Measurements from ENCODE around the gene PTPRU. TPM values are rescaled to one million over a fixed set of nuclear protein-coding genes. Genes with fewer than 3 reads are reported as not detected.
"Not testable (repeated sequence)": the region's sequence is repeated elsewhere in the genome, so short reads cannot be mapped to it uniquely, and the experiment has no call there.

Gene PTPRU
- total RNA-seq, 1 donor from 2014 or later, result 17.7 TPM

DNA sequence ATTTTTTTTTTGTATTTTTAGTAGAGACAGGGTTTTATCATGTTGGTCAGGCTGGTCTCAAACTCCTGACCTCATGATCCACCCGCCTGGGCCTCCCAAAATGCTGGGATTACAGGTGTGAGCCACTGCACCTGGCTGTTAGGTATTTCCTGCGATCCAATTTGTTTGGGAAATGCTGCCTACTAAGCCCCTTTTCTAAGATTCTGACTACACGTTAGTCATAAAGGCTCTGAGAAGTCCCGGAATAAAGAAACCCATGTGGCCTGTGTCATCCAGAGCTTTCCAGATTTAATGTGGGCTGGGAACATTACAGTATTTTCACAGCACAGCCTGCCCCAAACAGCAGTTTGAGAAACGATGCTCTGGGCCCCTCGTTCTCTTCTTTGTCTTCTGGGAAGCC lies 14.1 kb upstream of the PTPRU start:
- DNase-seq (ENCODE audit: low spot score), result not testable (repeated sequence)

DNA sequence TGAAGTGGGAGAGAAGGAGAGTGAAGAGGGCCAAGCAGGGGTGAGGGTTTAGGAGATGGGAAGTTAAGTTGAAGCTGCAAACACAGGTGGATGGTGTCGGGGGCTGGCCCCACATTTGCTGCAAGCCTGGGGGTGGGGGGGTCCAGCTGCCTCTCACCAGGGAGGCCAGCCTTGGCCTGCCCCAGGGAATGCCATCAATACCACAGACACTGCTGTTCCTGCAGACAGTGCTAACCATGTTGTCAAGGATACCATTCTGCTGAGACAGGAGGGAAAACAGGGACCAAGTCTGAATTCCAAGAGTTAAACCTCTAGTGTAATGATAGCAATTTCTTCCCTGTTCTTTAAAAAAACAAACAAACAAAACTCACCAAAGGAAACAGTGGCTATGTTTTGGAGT lies 13.6 kb upstream of the PTPRU start:
- no peak for DNase-seq (ENCODE audit: low spot score)

DNA sequence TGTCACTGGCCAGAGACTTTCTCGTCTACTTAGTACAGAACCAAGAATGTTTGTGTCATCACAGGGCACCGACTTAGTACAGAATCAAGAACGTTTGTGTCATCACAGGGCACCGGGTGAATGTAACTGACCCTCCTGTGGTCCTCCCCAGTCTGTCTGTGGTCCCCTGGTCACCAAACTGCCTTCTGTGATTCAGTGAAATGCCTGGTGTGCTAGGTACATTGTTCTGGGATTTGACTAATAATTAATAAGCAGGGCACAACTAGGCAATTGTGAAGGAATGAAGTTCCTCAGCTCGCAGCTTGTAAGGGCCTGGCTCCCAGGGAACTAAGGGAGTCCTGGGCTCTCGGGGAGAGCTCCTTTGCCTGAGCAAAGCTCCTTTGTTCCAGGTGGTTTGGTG lies 12.8 kb upstream of the PTPRU start:
- DNase-seq (ENCODE audit: low spot score), result no peak

DNA sequence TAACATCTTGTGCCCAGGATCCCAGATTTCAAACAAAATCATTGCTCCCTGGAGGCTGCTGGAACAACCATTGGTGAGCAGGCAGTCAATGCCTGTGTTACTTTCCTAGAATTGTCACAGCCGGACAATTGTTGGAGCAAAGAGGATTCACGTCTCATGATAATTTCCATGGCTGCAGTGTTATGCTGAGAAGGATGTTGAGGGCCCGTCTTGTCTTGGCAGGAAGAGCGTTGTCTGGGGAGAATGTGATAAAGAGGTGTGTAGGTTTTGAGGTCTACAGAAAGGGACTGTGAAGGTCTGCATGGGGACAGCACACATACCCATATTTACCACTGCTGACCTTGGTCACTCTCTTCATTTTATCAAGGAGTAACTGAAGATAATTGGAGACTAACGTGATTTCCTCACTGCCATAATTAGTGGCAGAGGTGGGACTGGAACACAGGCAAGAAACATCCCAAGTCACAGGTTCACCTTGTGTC lies 11.9 kb upstream of the PTPRU start:
- no peak for DNase-seq (ENCODE audit: low spot score)

- DNase-seq (ENCODE audit: low spot score), result no peak
These were observed 11.0 kb upstream of the PTPRU start for GRCh38 chr1:29225361-29225760.

- no peak for DNase-seq (ENCODE audit: low spot score)
These were observed 8.8 kb upstream of the PTPRU start for GRCh38 chr1:29227511-29227910.

DNA sequence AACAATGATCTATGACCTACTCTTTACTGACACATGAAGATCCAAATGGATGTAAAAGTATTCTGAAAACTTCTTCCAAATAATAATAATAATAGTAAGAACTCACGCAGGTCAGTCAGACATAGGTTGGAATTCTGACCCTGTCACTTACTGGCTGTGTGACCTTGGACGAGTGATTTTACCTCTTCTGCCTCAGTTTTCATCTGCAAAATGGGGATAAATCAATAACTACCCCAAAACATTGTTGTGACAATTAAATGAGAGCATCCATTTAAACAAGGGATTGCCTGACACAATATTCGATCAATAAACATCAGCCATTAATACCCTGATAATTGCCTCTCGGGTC lies 6.1 kb upstream of the PTPRU start:
- no peak for DNase-seq (ENCODE audit: low spot score)

GRCh38 chr1:29230553-29231378 lies 5.6 kb upstream of the PTPRU start, which contains the start of gene MECR:
MECR (minus strand) TSS chr1:29230934; CDS start chr1:29230906, 28 bp downstream.
- DNase-seq (ENCODE audit: low spot score), result peak; percentile 94

GRCh38 chr1:29232387-29232786 lies 3.9 kb upstream of the PTPRU start:
- no peak for DNase-seq (ENCODE audit: low spot score)

GRCh38 chr1:29233693-29234092 lies 2.6 kb upstream of the PTPRU start:
- no peak for DNase-seq (ENCODE audit: low spot score)

- no peak for DNase-seq (ENCODE audit: low spot score)
These were observed 1.9 kb upstream of the PTPRU start for GRCh38 chr1:29234471-29234870.

- not testable (repeated sequence) for DNase-seq (ENCODE audit: low spot score)
These were observed 1.4 kb upstream of the PTPRU start for GRCh38 chr1:29234881-29235280.

- no peak for DNase-seq (ENCODE audit: low spot score)
These were observed 398 bp downstream of the PTPRU start for GRCh38 chr1:29236712-29237128.

GRCh38 chr1:29237129-29237821 lies 953 bp downstream of the PTPRU start:
- DNase-seq (ENCODE audit: low spot score), result peak; percentile 30

- DNase-seq (ENCODE audit: low spot score), result peak; percentile 34
These were observed 1.7 kb downstream of the PTPRU start for GRCh38 chr1:29237852-29238619.

DNA sequence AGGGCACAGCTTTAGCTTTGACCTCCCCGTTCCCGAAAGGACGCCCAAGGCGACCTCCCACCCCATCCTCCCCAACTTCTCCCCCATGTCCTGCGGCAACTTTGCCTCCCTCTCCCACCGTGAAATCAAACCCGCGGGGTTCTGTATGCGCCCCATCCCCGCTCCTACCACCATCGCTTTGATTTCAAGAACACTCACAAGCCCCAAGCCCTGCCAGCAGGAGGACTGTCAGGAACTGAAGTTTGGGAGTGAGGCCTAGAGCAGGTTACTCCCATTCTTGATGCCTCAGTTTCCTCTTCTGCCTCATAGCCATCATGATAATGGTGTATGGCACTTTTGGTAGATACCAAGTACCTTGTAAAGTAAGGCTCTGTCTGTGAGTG lies 2.3 kb downstream of the PTPRU start:
- no peak for DNase-seq (ENCODE audit: low spot score)

DNA sequence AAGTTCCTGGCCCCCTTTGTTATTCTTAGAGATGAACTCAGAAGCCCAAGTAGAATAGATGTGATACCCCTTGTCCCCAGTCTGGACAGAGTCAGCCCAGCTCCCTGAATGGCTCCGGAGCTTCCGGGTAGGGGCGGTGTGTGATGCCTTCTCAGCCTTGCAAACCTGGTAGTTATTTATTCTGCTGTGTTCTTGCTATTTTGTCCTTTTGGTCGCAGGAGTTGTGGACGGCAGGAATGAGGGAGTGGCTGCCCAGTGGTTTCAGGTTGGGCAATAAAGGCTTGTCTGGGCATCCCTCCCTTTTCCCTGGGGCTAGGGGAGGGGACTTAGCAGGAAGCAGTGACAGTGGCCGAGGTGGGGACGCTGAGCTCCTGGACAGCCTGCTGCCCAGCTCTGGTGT lies 2.8 kb downstream of the PTPRU start:
- no peak for DNase-seq (ENCODE audit: low spot score)

- DNase-seq (ENCODE audit: low spot score), result no peak
These were observed 4.1 kb downstream of the PTPRU start for GRCh38 chr1:29240400-29240837.

DNA sequence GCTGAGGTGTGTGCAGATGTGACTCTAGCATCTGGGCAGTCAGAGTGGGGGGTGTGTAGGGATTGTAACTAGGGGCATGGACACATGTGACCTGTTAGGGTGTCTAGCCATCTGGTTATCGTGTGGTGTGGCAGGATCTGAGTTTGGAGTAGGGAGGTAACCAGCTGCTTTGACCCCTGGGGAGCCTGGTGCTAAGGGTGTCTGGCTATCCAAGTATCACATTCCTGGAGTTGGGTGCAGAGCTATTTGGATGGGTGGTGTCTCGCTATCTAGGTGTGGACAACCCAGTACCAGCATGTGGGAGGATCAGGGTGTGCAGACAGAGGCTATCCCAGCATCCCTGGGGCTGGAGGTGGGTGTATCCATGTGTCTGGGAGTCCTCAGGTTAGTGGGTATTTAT lies 4.7 kb downstream of the PTPRU start:
- DNase-seq (ENCODE audit: low spot score), result no peak

GRCh38 chr1:29243023-29243870 lies 6.9 kb downstream of the PTPRU start:
- no peak for DNase-seq (ENCODE audit: low spot score)

GRCh38 chr1:29243871-29244200 lies 7.5 kb downstream of the PTPRU start:
- no peak for DNase-seq (ENCODE audit: low spot score)

- no peak for DNase-seq (ENCODE audit: low spot score)
These were observed 8.9 kb downstream of the PTPRU start for GRCh38 chr1:29245261-29245660.
